Thymus (tissue), 11 donors: Measurements from ENCODE around the gene CYTH1. TPM values are rescaled to one million over a fixed set of nuclear protein-coding genes. Genes with fewer than 3 reads are reported as not detected.

Experiments used
- DNase-seq, 9 donors: peaks; one replicate each; pipeline ENCODE4 v3.0.0-alpha.2; 2013; ENCODE audit warnings: low spot score in 9 of 9, low read depth in 6 of 9, missing footprints in 1 of 9
- H3K27ac ChIP-seq, 2 donors: one replicate each; pipeline ENCODE4 v1.5.1; 2013; ENCODE audit warnings: control low read depth in 1 of 2, low read depth in 1 of 2, low read length in 1 of 2, mild to moderate bottlenecking in 1 of 2, moderate library complexity in 1 of 2
- H3K27me3 ChIP-seq, 2 donors: one replicate each; pipeline ENCODE4 v1.5.1; 2013; ENCODE audit warnings: low read length in 1 of 2; ENCODE audit not compliant: control insufficient read depth in 2 of 2, insufficient read depth in 1 of 2
- H3K36me3 ChIP-seq, 2 donors: one replicate each; pipeline ENCODE4 v1.5.1; 2013; ENCODE audit warnings: low read length in 1 of 2, mild to moderate bottlenecking in 1 of 2, moderate library complexity in 1 of 2; ENCODE audit not compliant: control insufficient read depth in 2 of 2, insufficient read depth in 2 of 2
- H3K4me1 ChIP-seq, 2 donors: one replicate each; pipeline ENCODE4 v1.5.1; 2013; ENCODE audit warnings: low read length in 2 of 2; ENCODE audit not compliant: control insufficient read depth in 2 of 2, insufficient read depth in 2 of 2
- H3K4me3 ChIP-seq, 2 donors: one replicate each; pipeline ENCODE4 v1.5.1; 2013; ENCODE audit warnings: low read length in 2 of 2, control low read depth in 1 of 2, mild to moderate bottlenecking in 1 of 2
- H3K9me3 ChIP-seq, 2 donors: one replicate each; pipeline ENCODE4 v1.5.1; 2013; ENCODE audit warnings: low read length in 1 of 2, mild to moderate bottlenecking in 1 of 2; ENCODE audit not compliant: control insufficient read depth in 2 of 2, insufficient read depth in 1 of 2
- WGBS: extraction: QIAGEN DNeasy Blood & Tissue Kit; methylation state at CpG from one replicate; pipeline ENCODE4 v1.1.7; 2013; 5-methylcytosine and 5-hydroxymethylcytosine counted together
- polyA plus RNA-seq: library from polyadenylated mRNA; stranded (reverse); fragments of 200-250 nt; gene quantifications from one replicate; pipeline ENCODE4 v1.2.3, GENCODE V29; 2013
- total RNA-seq: library from RNA; stranded (reverse); fragments of 120-200 nt; gene quantifications from one replicate; pipeline ENCODE4 v1.2.4, GENCODE V29; 2013
- donor health status: healthy.

CYTH1 gene
- total and polyA plus RNA-seq, 2 donors, result 39.9 to 91.7 TPM

DNA sequence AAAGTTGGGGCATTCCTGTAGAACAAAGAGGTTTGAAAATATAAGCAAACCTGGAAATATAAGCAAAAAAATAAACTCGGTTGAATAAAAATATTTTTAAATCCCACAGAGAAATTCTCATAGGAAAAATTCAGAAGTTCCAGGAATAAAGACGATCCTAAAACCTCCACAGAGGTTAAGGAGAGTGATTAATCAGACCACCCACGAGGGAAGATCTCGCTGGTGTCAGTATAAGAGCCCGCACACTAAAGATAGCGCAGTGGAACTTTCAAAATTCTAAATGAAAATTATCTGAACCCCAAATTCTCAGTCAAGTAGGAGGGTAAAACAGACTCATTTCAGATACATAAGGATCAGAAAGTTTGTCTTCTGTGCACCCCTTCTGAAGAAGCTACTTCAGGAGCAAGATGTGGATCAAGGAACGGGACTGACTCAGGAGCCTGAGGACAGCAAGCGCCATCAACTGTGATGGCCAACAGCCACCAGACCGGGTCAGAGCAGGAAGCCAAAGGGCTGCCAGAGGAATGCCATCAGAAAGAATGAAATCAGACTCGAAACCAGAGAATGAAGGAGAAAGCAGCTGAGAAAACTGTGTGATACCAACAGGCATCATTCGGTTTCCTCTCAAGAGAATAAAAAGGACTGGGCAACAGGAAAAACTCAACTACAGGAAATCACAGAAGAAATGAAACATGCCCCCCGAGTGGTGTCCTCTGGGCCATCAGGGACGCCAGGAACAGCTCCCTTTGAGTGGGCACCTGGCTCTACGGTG, 66.9 kb downstream of the CYTH1 start:
- H3K4me1 ChIP-seq, result peaks cover 19 to 36% of the 10 kb centered on the region in 2 donors
- no peaks in the 10 kb centered on the region for H3K27me3 ChIP-seq
- 83% methylated on average over 14 of the region's 14 CpGs for WGBS
- no peak overlapping the region for H3K27ac ChIP-seq
- H3K4me3 ChIP-seq, result no peak overlapping the region
- no peaks in the 10 kb centered on the region for H3K9me3 ChIP-seq
- DNase-seq, result no peak
- H3K36me3 ChIP-seq, result peaks cover 0 to 7% of the 10 kb centered on the region in 2 donors

DNA sequence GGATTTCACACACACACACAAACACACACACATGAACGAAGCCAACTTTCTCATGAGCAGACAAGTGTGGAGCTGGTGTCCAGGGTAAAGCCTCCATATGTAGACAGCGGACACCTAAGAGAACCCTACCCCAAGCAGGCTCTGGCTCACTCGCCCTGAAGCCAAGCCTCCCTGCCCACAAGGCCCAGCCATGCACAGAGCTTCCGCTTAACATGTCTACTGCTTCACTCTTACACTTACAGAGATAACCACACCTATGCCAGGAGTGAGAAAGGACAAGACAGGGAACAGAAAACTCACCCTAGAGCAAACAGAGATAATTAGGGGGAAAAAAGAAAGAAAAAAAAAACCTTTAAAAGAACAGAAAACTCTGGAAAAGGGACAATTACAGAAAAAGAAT, 67.5 kb downstream of the CYTH1 start:
- Histone ChIP-seq H3K27me3 (no peaks in the 10 kb centered on the region), H3K27ac (no peak overlapping the region), H3K9me3 (no peaks in the 10 kb centered on the region), H3K4me1 (peaks cover 18 to 39% of the 10 kb centered on the region in 2 donors), H3K4me3 (no peak overlapping the region), H3K36me3 (peaks cover under 1 to 7% of the 10 kb centered on the region in 2 donors)
- no peak for DNase-seq
- 94% methylated on average over 4 of the region's 4 CpGs for WGBS

DNA sequence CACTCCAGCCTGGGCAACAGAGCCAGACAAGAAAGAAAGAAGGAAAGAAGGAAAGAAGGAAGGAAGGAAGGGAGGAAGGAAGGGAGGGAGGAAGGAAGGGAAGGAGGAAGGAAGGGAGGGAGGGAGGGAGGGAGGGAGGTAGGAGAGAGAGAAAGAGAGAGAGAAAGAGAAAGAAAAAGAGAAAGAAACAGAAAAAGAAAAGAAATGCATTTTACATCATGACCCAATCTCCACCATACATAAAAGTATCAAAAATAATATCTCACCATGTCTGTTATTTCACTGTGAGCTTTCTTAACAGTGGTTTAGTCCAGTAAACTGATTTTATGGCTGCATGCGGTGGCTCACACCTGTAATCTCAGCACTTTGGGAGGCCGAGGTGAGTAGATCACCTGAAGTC, 70.0 kb downstream of the CYTH1 start:
- H3K9me3 ChIP-seq, result no peaks in the 10 kb centered on the region
- H3K27ac ChIP-seq, result no peak overlapping the region
- 99% methylated on average over 2 of the region's 2 CpGs for WGBS
- no peak overlapping the region for H3K4me3 ChIP-seq
- peaks cover 15 to 30% of the 10 kb centered on the region in 2 donors for H3K36me3 ChIP-seq
- peaks cover 7 to 24% of the 10 kb centered on the region in 2 donors for H3K4me1 ChIP-seq
- no peaks in the 10 kb centered on the region for H3K27me3 ChIP-seq
- DNase-seq, result no peak

DNA sequence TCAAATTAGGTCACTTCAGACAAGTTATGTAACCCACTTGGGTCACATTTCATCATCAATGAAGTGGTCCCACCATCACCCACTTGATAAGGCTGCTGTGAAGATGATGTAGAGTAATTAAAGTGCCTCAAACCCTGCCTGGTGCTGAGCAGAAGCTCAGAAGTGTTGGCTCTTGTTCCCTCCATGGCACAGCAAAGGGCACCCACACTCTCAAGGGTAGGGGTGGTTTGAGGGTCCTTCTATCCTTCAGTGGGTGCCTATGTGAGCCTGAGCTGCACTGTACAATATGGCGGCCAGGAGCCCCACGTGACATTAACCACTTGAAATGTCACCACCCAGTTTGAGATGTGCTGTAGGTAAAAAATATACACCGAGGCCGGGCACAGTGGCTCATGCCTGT, 71.5 kb downstream of the CYTH1 start:
- H3K4me1 ChIP-seq, result peaks cover 2 to 14% of the 10 kb centered on the region in 2 donors
- H3K27ac ChIP-seq, result no peak overlapping the region
- no peak overlapping the region for H3K4me3 ChIP-seq
- WGBS, result over 99% methylated on average over 4 of the region's 4 CpGs
- DNase-seq, result no peak
- peaks cover 20 to 38% of the 10 kb centered on the region in 2 donors for H3K36me3 ChIP-seq
- H3K9me3 ChIP-seq, result no peaks in the 10 kb centered on the region
- no peaks in the 10 kb centered on the region for H3K27me3 ChIP-seq

DNA sequence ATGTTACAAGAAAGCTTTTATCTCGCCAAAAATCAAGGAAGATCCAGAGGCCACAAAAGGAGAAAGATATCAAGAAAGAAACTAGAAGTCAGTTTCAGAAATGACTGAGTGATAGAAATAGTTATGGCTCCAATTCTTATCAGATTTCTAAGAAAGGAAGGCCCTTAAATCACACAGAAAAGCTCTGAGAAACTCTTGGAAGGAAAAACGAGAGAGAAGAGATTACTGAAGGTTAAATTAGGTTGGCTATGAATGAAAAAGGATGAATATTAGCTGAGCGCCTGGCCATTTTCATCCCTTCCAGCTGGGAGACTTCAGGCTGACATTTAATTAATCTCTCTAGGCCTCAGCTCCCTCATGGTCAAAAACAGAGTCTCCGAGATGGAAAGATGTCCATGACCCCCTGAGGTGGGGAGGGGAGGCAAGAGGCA, 72.3 kb downstream of the CYTH1 start:
- Histone ChIP-seq H3K4me3 (no peak overlapping the region), H3K36me3 (peaks cover 29 to 42% of the 10 kb centered on the region in 2 donors), H3K27me3 (no peaks in the 10 kb centered on the region), H3K4me1 (peaks cover 0 to 7% of the 10 kb centered on the region in 2 donors), H3K27ac (no peak overlapping the region), H3K9me3 (no peaks in the 10 kb centered on the region)
- DNase-seq, result no peak
- 88% methylated on average over 4 of the region's 4 CpGs for WGBS

DNA sequence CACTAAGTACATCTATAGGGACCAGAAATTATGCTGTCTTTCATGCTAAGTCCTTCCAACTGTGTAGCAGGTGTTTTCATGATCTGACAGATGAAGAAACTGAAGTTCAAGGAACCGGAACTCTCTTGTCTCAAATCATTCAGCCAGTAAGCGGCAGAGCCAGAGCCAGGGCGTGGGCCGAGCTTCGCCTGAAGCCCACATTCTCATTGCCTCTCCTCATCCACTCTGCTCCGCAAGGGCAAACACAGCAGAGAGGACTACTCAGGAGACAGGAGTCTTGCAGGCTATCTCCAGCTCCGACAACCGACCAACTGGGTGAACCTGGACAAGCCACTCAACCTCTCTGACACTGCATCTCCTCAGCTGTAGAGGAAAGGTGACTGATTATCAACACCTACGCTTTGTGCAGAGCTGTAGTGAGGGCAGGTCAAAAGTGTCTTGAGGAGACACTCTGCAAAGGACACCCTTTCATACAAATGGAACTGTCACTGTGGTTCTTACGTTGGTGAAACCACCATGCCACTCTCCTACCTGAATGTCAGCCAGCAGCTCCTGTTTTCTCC, 72.9 kb downstream of the CYTH1 start:
- Histone ChIP-seq H3K27ac (peak overlapping the region in 1 of 2 donors; percentile 60), H3K9me3 (no peaks in the 10 kb centered on the region), H3K4me1 (peaks cover 0 to 7% of the 10 kb centered on the region in 2 donors), H3K36me3 (peaks cover 34 to 48% of the 10 kb centered on the region in 2 donors), H3K27me3 (no peaks in the 10 kb centered on the region), H3K4me3 (no peak overlapping the region)
- 83% methylated on average over 10 of the region's 10 CpGs for WGBS
- DNase-seq, result no peak

DNA sequence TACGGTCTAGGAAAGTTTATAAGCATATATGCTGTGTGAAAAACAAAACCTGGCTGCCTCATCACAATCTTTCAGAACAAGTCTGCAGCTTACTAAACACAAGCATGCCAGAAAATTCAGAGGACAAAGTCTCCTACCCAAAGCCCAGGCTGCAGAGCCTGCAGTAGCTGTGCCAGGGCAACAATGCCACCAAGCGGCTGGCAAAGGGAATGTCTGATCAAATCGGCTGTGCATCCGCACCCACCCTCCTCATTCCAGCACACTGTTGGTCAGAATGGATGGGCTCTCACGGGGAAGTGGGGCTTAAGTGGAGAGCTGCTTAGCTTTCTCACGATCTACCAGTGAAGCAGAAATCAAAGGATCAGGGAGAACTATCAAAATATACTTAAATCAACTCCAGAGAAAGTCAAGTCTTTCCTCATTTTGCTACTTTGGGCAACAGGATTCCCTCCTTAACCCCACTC, 73.5 kb downstream of the CYTH1 start:
- WGBS, result 27% methylated on average over 6 of the region's 6 CpGs
- peak in 8 of 9 donors; percentile 38 to 76 (median 54) for DNase-seq

DNA sequence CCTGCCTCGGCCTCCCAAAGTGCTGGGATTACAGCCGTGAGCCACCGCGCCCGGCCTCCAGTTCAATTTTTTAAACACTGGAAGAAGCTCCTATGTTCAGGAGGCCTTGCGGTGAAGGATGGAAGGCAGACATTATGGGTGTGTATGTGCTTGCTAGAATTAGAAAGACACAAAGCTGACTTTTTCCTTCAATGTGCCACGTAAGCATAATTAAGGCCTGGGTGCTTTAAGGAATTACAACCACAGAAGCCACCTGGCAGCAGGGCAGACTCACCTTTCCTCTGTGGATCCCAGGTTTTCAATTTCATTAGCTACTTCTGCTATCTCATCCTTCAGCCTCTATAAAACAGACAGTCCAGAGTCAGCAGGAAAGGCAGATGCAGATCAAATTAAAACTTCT, 74.2 kb downstream of the CYTH1 start:
- Histone ChIP-seq H3K36me3 (peaks cover 40 to 55% of the 10 kb centered on the region in 2 donors), H3K27ac (no peak overlapping the region)
- DNase-seq, result no peak

More for the DNA sequence above, 73.5 kb downstream of the CYTH1 start:
- Histone ChIP-seq H3K9me3 (no peaks in the 10 kb centered on the region), H3K4me1 (peaks cover 0 to 7% of the 10 kb centered on the region in 2 donors), H3K36me3 (peaks cover 38 to 54% of the 10 kb centered on the region in 2 donors), H3K4me3 (no peak overlapping the region), H3K27ac (peak overlapping the region in 1 of 2 donors; percentile 60), H3K27me3 (no peaks in the 10 kb centered on the region)

DNA sequence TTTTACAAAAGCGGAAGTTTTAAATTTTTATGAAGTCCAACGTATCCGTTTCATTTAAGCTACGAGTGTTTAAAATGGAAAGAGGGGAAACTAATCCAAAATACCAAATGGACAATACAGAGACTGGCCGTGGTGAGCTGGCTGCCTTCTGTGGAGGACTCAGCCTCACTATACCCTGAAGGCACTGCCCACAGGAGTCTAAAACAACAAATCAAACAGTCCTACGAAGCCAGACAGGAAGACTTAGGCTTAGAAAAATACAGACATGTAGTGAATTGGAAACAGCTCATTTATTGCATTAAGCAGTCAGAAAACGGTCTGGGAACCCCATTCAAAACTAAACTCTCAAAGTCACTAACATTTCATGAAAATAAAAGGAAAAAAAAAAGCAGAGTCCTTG, 75.1 kb downstream of the CYTH1 start:
- Histone ChIP-seq H3K9me3 (no peaks in the 10 kb centered on the region), H3K4me3 (no peak overlapping the region), H3K27me3 (no peaks in the 10 kb centered on the region), H3K27ac (peak overlapping the region in 1 of 2 donors; percentile 7), H3K36me3 (peaks cover 48 to 63% of the 10 kb centered on the region in 2 donors), H3K4me1 (peaks cover 0 to 7% of the 10 kb centered on the region in 2 donors)
- no peak for DNase-seq
- WGBS, result 98% methylated on average over 7 of the region's 7 CpGs

More for the DNA sequence above, 74.2 kb downstream of the CYTH1 start:
- H3K4me1 ChIP-seq, result peaks cover 0 to 7% of the 10 kb centered on the region in 2 donors
- H3K4me3 ChIP-seq, result no peak overlapping the region
- H3K9me3 ChIP-seq, result no peaks in the 10 kb centered on the region
- WGBS, result 92% methylated on average over 7 of the region's 7 CpGs
- no peaks in the 10 kb centered on the region for H3K27me3 ChIP-seq
